GM21423 (cell line): ENCODE measurements around the gene VPS35.
A peak's percentile ranks its signal among the peaks of the same experiment; 100 is the strongest.
"Not testable (repeated sequence)": the region's sequence is repeated elsewhere in the genome, so short reads cannot be mapped to it uniquely, and the experiment has no call there.

Experiments
- ATAC-seq: cut with Tn5 transposase; IDR thresholded peaks from one replicate; pipeline ENCODE4 v1.9.1; 2021; ENCODE audit warnings: mild to moderate bottlenecking, moderate library complexity; ENCODE audit not compliant: unreplicated experiment

The VPS35 gene

GRCh38 chr16:46713634-46714033 is 24.7 kb upstream of the VPS35 start:
- no peak for ATAC-seq

GRCh38 chr16:46712911-46713310 is 23.9 kb upstream of the VPS35 start:
- no peak for ATAC-seq

- ATAC-seq, result no peak
Observed at GRCh38 chr16:46711106-46712058, 22.4 kb upstream of the VPS35 start.

DNA sequence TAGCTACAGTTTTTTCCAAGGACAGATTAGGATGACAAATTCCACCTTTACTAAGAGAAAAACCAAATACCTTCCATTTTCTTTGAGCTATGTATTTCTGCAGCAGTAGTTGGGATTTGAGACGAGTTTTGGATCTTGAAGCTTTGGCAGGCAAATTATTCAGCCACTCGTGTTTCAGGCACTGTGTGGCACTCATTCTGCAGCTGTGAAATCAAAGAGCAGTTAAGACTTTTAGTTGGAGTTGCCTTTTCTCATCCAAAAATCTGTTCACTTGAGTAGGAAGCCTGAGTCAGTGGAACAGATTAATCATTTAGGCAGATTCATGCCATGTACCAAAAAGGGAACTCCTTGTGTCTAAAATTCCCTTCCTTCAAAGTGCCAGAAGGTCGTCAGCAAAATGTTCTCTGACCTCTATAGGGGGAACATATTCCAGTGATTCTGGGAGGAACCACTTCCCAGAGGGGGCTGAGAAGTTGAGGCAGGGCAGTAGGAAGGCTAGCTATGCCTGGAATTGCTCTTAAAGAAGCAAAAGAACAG is 20.6 kb upstream of the VPS35 start:
- ATAC-seq, result no peak

DNA sequence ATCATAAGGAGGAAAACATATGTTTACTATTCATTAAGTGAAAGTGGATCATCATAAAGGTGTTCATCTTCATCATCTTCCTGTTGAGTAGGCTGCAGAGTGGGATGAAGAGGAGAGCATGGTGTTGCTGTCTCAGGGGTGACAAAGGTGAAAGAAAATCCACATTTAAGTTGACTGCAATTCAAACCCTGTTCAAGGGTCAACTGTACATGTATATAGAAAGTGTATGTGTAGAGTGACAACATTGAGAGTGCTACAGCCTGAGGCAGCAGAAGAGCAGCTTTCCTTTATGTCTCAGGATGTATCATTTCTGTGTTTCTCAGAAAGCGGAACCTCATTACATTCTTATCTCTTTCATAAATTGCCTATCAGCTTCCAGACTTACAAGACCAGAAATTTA is 17.7 kb upstream of the VPS35 start:
- no peak for ATAC-seq

- no peak for ATAC-seq
Observed at GRCh38 chr16:46702030-46702429, 13.1 kb upstream of the VPS35 start.

GRCh38 chr16:46701615-46702014 is 12.6 kb upstream of the VPS35 start:
- ATAC-seq, result no peak

- no peak for ATAC-seq
Observed at GRCh38 chr16:46700048-46700447, 11.1 kb upstream of the VPS35 start.

DNA sequence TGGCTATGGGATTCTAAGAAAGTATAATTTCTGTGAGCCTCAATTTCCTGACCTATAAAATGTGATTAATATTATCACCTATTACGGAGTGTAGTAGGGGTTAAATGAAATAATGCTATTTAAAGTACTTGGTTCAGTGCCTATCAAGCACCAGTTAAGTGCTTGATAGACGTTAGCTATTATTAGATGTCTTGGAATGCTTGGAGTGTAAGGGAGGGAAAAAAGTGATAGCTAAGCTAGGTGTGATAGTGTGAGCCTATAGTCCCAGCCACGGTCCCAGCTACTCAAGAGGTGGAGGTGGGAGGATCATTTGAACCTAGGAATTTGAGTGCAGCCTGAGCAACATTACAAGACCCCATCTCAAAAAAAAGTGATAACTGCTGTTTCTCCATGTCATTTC is 8.0 kb upstream of the VPS35 start:
- ATAC-seq, result no peak

DNA sequence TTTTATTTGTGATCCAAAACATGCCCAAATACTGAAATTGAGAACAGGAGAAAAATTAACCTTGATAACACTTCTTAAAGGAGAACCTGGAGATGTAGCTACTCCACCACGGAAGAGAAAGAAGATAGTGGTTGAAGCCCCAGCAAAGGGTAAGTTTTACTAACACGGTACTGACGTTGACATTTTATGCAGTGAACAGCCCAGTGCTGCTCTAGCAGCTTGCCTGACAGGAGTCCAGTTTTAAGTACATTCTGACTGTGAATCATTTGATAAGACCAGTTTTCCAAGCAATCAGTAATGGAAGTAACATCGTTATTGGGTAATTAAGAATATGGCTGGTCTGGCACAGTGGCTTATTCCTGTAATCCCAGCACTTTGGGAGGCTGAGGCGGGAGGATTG is 7.0 kb upstream of the VPS35 start:
- ATAC-seq, result no peak

- ATAC-seq, result no peak
Observed at GRCh38 chr16:46693598-46693997, 4.6 kb upstream of the VPS35 start.

- ATAC-seq, result no peak
Observed at GRCh38 chr16:46691726-46692125, 2.7 kb upstream of the VPS35 start.

DNA sequence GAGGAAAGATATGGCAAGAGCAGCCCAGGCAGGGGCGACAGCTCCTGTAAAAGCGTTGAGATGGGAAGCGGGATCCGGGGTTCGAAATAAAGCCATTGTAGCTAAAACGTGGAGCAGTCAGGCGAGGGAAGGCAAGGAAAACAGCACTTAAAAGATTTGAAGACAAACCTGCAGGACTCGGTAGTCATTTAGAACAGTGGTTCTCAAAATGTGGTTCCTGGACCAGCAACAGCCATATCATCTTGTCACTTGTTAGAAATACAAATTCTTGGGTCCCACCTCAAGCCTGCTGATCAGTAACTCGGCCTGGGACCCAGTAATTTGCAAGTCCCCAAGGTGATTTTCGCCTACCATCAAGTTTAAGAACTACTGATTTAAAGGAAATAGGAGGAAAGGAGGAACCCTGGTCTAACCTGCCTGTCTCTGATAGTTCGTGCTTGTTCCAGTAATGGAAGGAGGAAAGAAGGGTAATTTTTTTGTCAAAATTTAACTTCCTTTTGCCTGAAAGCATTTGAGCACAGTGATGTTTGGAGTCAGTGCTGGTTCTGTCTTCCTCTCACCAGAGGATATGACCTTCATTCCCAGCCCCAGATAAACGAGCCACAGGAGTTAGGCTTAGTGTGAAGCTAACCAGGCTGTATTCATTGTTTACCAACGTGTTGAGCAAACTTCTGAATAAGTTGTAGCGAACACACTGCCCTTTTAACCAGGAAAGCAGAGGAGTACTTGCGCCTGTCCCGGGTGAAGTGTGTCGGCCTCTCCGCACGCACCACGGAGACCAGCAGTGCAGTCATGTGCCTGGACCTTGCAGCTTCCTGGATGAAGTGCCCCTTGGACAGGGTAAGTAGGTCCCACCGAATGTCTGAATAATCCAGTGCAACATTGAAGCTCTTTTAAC is 1.6 kb upstream of the VPS35 start:
- ATAC-seq, result no peak

DNA sequence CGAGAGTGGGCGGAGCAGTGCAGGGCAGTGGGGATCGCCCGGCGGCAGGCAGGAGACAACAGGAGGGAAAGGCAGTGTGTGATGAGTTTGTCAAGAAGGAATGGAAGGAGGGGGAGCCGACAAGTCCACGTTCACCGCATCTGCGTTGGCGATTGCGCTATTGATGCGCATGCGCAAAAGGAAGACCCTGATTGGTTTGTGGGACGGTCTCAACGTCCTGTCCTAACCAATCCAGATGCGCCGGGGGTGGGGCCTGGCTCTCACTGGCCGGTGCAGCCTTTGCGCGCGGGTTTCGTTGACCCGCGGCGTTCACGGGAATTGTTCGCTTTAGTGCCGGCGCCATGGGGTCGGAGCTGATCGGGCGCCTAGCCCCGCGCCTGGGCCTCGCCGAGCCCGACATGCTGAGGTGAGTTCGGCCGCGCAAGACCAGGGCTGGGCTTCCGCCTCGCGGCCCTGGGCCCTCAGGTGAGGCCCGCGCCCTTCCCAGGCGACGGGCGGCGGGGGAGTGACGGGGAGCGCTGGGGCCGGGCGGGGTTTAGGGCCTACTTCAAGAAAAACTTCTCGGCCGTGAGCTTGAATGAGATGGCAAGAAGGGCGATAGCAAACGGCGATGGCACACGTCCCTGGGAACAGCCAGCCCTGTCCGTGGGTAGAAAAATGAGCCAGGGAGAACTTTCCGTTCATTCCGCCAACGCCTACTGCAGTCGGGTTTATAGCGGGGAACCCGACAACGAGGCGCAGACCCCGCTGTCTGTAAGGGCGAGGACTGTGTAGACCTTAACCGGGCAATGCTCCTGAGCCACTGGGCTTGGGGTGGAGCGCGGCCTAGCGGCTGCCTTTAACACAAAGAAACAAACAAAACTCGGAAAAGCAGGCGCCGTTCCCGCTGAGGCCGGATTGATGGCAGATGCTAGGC is 645 bp upstream of the VPS35 start, which contains the start of gene ORC6:
TSS of gene ORC6 (plus strand) at position 295 of the 916 bp plus-strand sequence. CDS start at position 342, 47 bp downstream.
- ATAC-seq, result peak; percentile 64

DNA sequence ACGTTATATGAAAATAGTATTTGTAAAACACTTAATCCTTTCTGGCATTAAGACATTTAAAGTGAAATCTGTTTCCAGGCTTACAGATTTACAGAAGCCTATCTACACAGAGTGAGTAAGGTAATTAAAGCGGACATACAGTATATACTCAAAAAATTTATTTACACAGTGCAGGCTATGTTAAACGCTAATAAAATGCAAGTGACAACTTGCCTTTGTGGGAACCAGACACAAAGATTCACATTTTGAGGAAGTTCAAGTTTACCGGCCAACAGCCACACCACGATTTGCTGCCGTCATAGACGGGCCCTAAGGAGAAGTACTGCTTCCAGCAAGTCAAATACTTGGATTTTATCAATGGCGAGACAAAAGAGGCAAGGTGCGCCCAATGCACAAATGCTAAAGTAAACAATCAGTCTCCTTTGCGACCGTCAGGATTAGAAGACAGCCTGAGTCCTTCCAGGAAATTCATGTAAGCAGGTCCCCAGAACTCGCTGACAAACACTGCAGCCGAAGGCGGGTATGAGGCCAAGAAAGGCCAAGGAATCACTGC is 801 bp downstream of the VPS35 start:
- ATAC-seq, result no peak

GRCh38 chr16:46687486-46687885 is 1.5 kb downstream of the VPS35 start:
- ATAC-seq, result no peak

DNA sequence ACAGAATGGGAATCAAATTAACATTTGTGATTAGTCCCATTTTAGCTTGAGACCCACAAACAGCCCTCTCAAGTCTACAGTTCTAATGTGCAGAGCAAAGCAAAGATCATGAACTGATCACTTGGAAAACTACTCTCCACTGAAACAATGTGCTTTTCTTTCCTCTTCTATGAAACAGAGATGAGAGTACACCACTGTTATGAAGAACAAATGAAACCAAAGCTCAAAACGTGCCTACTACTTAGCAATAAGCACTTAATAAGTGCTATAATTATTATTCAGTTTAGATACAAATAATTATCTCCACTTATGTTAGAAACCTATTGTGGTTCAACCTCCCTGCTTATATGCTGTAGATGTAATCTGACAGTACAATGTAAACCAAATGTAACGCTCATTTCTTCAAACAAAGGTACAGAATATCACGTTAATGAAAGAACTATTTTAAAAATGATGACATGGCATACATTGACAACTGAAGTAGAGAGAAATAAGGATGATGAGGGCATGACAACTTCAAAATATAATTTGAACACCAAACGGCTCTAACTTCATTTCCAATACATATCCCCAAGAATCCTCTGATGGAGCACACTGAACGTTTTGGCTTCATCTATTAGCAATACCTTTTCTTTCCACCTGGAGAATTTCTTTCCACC is 2.0 kb downstream of the VPS35 start:
- no peak for ATAC-seq

GRCh38 chr16:46681867-46682266 is 7.1 kb downstream of the VPS35 start:
- not testable (repeated sequence) for ATAC-seq

DNA sequence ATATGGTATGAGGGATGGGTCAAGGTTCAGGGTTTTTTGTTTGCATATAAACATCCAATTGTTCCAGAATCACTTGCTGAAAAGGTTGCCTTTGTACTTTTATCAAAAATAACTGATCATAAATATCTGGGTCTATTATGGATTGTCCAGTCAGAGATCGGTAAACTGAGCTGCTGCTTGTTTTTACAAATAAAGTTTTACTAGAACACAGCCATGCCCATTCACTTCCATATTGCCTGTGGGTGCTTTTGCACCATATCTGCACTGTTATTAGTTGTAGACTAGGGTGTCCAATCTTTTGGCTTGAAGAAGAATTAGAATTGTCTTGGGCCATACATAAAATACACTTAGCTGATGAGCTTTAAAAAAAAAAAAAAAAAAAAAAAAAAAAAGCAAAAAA is 11.0 kb downstream of the VPS35 start:
- not testable (repeated sequence) for ATAC-seq
